Measurements from ENCODE around the gene ADAMTS14.
A peak's percentile ranks its signal among the peaks of the same experiment; 100 is the strongest.

ADAMTS14 gene

GRCh38 chr10:70773461-70773860 is 101.2 kb downstream of the ADAMTS14 start:
- DNase-seq, result no peak

- DNase-seq, result no peak
Observed at GRCh38 chr10:70773965-70774809, 101.9 kb downstream of the ADAMTS14 start.

GRCh38 chr10:70774810-70775678 is 102.7 kb downstream of the ADAMTS14 start:
- DNase-seq, result no peak

- DNase-seq, result no peak
Observed at GRCh38 chr10:70775679-70776454, 103.6 kb downstream of the ADAMTS14 start.

GRCh38 chr10:70776455-70777005 is 104.2 kb downstream of the ADAMTS14 start:
- no peak for DNase-seq

GRCh38 chr10:70777063-70777875 is 105.0 kb downstream of the ADAMTS14 start:
- no peak for DNase-seq

GRCh38 chr10:70778267-70778924 is 106.1 kb downstream of the ADAMTS14 start:
- no peak for DNase-seq

GRCh38 chr10:70779088-70779487 is 106.8 kb downstream of the ADAMTS14 start:
- DNase-seq, result no peak

GRCh38 chr10:70779511-70780369 is 107.4 kb downstream of the ADAMTS14 start:
- no peak for DNase-seq

- no peak for DNase-seq
Observed at GRCh38 chr10:70780370-70780760, 108.1 kb downstream of the ADAMTS14 start.

GRCh38 chr10:70780772-70781171 is 108.5 kb downstream of the ADAMTS14 start:
- no peak for DNase-seq

GRCh38 chr10:70781461-70782051 is 109.2 kb downstream of the ADAMTS14 start:
- no peak for DNase-seq

GRCh38 chr10:70782086-70782745 is 109.9 kb downstream of the ADAMTS14 start:
- no peak for DNase-seq

GRCh38 chr10:70782746-70783680 is 110.7 kb downstream of the ADAMTS14 start:
- DNase-seq, result no peak

GRCh38 chr10:70784016-70784415 is 111.7 kb downstream of the ADAMTS14 start:
- no peak for DNase-seq

- DNase-seq, result peak; percentile 33
Observed at GRCh38 chr10:70784471-70784870, 112.2 kb downstream of the ADAMTS14 start.

- no peak for DNase-seq
Observed at GRCh38 chr10:70785190-70785589, 112.9 kb downstream of the ADAMTS14 start, which contains the start of gene TBATA. TBATA (minus strand) TSS chr10:70785377; CDS start chr10:70783379, 1,998 bp downstream.
